NCI-H2171 (cell line): Measurements from ENCODE around the gene GALC.

Source experiments
- DNase-seq: peaks from one replicate; lab custom pipeline; 2025; lab: John Stamatoyannopoulos, UW

Gene GALC

DNA sequence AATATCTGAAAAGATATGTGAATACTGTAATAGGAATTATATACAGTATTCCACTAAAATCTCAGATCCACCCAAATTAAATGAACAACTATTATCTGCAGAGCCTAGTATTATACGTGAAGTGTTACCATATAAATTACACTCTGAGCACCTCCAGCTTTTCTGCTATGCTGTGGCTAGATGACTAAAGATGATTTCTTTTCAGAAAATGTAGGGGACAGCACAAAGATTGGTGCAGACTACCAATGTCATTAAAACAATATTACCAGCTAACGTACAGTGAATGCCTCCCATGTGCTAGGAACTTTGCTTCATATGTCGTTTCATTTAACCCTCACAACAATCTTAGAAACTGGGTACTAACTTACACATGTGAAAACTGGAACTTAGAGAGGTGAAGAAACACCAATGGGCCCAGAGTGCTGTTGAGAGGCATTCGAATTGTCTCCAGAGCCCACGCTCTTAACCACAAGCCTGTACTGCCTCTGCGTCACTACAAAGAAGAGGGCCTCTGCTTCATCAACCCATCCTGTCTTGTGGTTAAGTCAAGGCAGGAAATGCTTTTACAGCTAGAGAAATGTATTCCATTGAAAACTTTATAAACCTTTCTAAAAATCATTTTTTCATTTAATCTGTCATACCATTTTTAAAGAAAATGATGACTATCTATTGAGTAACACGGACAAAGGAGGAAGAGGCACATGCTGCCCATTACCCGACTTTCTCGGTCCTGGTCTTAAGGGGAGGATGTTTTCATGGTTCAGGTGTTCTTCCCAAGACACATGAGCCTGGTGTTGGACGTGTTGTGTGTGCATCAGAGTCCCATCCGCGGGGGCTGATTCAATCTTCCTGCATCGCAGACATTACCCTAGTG lies 13.2 kb upstream of the GALC start:
- DNase-seq, result no peak

DNA sequence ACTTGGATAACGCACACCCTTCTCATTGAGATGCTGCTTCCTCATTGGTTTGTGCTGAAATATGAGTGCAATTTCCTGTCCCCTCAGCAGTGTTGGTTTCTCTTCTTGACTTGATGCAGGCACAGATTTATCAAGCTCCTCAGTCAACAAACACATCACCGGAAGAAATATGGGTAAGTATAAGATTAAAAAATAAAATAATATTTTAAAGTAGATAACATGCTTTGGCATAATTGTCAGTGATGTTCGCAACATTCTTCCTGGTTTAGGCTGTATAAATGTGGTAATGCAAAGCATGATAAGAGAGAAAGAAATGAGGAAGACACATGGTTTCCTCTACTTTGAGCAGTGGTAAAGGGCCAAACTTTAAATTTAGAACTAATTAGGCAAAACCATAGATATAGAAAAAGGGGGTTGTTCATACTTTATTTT lies 12.1 kb upstream of the GALC start, which contains the start of gene GPR65:
TSS of gene GPR65 (plus strand) at position 86 of the 432 bp plus-strand sequence. CDS start 5,713 bp downstream, outside the sequence.
- DNase-seq, result no peak

DNA sequence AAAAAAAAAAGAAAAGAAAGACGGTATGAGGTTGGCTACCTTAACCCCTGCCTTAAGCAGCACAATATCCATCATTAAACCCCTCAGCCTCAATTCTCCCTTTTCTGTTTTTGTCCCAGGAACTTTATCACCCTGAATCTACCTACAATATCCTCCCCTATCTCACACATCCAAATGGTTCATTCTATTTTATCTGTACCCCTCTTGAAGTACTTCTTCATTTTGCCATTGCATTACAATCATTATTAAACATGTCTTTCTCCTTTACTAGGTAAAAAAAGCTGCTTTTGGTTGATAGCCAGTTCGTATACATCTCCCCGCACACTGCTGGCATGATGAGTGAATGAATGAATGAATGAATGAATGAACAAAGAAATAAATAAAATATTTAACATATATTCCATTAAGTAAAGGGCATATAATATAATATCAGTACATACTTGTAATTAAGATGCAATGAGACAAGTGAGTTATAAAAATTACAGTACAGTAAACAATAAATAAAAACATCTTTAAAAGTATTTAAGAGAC lies 11.6 kb upstream of the GALC start:
- no peak for DNase-seq

DNA sequence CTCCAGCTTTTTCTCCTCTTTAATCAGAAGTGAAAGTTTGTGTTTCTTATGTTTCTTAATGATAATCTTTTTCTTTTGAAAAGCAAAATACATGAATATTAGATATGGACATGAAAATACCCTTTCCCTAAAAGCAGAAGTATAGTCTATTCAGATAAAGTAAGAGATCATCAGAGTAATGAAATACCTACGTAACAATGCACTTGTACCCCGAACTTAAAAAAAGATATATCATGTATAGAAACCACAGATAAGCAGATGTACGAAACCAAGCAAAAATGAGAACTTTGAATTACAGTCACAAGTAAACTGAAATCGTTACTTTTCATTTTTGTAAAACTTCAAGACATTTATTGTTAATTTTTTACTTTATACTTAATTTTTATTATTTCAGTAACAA lies 10.4 kb upstream of the GALC start:
- no peak for DNase-seq

DNA sequence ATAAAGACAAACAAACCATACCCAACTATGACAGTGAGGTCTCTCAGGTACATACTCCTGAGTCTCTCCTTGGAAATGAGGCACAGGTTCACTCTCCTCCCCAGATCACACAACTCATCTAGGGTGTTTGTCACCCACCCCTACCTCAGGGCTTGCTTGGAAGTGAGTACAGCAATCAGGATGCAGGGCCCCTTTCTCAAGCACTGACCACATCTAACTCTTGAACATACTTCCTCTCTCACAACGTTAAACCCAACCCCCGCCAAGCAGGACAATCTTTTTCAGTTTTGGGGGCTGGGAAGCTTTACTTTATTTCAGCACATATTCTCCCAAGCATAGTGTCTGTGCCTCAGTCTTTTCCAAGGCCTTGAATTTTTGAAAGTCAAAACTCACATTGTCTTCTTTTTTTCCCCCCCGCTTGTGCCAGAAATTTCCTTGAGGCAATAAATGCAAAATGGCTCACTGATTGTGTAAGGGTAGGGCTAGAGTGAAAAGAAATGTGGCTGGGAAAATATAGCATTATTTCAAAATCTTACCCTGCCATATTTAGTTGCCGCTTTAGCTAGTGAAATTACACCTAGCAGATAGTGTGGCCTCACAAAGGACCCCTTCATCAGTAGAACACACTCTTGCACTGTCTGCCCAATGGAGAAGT lies 9.6 kb upstream of the GALC start:
- DNase-seq, result no peak

DNA sequence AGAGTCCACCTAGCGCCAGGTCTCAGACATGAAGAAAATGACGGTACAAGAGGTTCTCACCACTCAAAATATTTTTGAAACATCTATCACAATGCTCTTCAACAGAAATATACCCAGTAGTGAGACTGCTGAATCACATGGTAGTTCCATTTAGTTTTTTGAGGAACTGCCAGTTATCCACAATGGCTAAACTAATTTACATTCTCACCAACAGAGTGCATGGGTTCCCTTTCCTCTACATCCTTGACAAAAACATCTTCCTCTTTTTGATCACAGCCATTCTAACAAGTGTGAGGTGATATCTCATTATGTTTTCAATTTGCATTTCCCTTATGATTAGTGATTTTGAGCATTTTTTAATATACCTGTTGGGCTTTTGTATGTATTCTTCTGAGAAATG lies 6.3 kb upstream of the GALC start:
- no peak for DNase-seq

DNA sequence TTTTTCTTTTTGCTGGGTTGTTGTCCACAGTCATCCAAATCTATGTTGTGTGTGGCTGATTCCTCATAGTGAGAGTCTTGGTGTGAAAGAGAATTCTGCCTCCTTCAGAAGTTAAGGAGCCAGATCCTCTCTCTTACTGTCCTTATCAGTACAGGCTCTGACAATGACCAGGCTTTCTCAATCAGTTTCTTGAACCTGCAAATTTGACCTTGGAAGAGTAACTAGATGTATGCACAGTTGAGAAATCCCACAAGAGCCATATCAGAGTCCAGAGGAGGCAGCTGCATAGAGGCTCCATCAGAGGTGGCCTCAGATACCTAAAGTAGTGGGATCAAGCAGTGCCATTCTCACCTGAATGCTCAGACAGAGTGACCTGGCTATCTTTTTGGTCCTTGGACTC lies 5.5 kb upstream of the GALC start:
- no peak for DNase-seq

DNA sequence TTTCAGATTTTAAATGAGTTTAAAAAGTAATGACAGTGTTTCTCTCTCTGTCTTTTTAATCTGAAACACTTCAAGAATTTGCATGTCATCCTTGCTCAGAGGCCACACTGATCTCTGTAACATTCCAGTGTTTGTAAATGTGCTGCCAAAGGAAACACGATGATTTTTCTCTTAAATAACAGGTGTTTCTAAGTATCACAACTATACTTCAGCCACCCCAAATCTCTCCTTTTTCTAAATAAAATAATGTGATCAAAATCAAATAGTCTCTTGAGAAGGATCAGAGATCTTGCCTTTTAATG lies 3.3 kb upstream of the GALC start:
- no peak for DNase-seq

DNA sequence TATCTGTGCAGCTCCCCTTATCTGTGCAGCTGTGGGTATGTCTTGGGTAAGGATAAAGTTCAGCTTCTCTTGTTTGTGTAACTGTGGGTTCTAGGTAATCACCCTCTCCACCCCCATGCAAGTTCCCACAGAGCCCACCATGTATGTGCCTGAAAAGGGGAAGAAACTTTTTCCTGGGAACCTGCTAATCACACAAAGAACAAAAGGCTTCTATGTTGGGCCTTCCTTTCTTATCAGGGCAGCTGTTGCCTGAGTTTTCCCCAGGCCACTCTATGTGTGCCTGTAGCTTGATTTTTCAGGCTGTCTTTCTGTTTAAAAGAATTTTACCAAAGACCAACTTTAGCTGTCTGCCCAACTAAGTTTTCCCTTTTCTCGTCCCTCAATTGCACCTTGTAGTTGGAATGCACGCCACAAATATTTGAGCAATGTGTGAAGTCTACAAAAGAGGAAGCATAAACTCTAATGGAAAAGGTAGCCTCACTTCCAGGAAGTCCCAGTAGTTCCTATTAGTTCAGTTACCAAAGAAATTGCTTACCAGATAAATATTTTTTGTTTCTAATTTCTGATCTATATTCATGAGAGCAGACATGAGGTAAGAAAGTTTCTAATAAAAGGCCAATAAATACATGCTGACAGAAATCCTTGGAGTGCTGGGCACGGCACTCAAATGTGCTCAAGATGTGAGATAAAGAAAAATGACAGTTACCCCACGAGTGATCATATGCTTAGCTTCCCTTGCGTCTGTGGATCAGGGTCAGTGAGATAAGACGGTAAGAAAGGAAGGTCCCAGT lies 2.7 kb upstream of the GALC start:
- no peak for DNase-seq

DNA sequence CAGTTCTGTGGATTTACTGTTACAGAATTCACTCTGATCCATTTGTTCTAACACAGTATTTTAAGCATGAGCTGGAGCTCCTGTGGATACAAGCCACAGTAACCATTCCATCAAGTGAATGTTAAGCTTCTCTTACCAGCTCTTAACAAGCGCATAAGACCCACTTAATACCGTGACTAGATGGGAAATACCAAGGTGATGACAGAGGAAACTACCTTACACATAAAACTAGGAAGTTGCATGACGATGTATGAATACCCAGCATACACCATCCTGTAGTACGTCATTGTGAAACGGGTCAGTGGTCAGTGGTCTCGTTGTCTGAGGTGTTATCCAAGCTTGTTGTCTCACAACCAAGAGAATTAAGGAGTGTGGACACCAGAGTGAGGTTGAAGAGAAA lies 2.0 kb upstream of the GALC start:
- no peak for DNase-seq

DNA sequence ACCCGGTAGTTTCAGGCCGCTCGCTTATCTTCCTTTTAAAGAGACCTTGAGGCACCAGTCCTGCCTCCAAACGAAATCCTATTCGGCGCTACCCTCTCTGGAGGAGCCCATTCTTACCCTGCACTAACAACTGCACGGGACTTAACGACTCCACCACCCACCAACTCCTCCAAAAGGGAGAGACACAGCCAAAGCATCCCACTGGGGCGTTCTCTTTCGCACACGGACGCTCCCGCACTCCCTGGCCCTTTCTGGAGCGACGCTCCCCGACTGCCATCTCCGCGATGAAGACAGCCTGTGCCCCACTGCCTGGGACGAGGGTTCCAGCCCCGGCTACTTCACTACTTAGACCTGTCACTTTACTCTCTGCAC lies 650 bp downstream of the GALC start:
- DNase-seq, result no peak

DNA sequence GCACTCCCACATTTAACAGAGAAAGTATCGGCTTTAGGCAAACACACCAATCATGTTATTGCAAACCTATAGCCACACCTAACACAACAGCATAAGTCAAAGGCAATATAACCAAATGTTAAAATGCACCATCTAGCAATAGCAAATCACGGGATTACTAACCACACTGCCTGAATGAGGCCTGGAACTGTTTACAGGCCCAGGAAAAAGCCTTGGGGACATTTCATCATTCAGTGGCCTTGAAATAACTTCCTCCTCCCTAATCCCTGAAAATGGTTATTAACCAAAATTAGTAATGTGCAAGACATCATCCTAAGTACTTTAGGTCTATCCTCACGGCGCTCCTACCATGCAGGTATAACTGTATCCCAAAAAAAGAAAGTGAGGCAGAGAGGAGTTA lies 2.3 kb downstream of the GALC start:
- DNase-seq, result no peak

DNA sequence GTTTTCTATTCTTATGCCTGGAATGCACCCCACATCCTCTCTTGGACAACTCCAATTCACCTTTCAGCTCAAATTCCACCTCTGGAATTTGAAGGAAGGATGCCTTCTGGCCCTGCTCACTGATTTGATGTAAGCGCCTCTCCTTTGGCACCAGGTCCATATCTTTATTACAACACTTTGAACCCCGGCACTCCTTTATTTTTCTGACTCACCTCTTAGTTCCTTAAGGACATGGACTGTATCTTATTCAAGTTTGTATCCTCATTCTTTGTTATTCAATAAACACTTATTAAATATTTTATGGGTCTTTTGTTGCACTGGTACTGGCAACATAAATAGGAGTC lies 3.1 kb downstream of the GALC start:
- DNase-seq, result no peak

DNA sequence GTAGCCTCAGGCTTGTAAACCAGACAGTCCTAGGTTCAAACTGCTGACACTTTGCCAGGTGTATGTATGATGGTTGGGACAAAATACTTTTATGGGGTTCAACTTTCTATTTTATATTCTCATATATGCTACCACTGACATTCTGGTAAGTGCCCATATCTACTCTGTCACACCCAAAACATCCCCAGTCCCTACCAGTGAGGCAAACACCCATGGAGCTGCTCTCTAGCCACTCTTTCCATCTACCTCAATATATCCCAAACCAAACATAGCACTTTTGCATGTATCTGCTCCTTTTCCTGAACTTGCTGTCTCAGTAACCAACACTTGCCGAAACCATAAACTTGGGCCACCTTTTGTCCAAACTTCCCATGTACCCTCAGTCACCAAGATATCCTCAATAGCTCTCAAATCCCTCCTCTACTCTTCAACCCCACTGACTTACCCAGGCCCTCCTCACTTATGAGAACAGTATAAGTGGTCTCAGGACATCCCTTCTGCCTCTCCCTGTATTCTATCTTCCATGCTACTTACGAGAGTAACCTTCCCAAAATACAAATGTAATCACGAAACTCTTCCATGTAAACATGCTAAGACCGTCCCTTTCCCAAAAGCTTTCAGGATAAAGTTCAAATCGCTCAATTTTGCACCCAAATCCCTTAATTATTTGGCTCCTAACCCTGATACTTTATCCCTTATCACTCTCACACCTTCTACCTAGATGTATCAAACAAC lies 3.6 kb downstream of the GALC start:
- DNase-seq, result no peak

DNA sequence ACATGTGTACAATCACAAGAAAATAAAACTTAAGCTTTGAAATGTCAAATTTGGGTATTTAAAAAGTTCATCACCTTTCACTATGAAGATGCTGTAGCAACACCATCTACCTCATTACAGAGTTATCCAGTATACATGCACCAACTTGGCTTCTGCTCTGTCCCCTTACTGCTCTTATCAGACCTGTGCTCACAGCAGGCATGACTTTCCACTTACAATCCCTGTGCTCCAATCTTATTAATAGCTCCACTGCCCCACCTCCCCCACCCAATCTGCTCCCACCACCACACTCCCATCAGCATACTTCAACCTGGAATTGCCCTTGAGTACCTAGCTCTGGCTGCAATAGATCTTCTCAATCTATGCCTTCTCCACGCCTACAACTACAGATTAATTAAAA lies 13.3 kb downstream of the GALC start:
- DNase-seq, result no peak

DNA sequence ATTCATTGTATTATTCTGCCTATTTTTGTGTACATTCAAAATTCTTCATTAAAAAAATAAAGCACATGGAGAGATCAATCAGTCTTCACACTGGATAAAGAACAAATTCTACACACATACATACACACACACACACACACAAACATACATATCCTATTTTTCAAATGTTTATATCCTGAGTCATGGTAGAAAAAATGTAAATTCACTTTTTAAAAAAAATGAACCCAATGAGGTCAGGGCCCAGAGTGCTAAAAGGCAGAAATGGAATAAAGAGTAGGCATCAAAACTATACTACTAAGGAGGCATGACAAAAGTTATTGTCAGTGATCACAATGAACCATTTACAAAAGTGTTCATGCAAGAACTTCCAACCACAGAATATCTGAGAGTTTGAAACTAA lies 17.3 kb downstream of the GALC start:
- DNase-seq, result no peak

DNA sequence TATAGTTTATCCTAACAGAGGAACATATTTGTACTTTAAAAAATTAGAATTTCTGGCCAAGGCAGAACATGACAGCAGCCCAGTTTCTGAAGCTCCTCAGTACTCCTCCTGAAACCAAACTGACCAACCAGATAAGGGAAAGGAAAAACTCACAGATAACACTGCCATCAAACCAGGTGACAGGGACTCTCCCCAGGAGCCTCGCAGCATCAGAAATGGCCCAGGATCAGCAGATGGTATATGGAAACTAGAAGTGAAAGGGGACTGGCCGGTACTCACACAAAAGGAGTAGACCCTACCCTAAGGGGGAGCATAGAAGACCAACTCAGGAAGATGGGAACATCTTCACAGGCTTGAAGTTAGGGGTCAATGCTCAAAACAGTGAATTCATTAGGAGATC lies 22.0 kb downstream of the GALC start:
- DNase-seq, result no peak

DNA sequence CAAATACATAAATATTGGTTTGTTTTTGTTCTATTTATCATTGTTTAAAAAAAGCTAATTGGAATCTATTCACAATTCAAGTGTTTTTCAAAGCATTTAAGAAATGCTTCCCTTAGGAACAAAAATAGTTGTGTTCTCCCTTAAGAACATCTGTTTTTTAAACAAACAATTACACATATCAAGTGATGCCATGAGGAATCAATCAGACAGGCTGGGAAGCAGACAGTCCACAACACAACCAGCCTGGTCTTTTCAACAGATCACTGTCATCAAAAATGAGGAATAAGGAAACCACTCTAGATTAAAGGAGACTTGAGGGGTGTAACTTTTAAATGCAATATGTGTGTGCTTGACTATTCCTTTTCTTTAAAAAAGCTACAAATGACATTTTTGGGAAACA lies 25.5 kb downstream of the GALC start:
- no peak for DNase-seq

DNA sequence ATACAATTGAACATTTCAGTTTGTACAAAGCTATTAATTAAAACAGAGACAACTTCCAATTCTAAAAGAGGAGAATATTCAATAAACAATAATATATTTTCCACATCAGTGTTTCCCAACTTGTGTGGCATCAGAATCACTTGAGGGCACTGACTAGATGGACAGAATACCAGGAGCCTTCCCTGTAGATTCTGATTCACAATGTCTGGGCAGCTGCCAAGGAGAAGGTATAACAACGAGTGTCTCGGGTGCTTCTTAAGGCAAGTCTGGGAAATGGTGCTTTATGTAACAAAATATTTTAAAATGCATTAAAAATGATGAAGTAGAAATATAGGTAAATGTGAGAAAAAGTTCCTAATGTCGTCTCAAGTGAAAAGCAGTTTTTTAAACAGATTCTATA lies 26.2 kb downstream of the GALC start:
- no peak for DNase-seq

DNA sequence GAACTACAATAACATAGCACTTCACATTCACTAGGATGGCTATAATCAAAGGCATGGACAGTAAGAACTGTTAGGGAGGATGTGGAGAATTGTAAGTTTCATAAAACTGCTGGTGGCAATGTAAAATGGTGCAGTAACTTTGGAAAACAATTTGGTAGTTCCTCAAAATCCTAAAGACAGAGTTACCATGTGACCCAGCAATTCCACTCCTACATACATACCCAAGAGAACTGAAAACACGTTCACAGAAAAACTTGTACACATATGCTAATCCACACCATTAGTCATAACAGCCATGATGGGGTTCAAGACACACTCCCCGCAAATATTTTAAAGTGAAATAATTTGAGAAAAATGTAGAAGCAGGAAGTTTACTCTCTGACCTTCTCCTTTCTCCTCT lies 31.7 kb downstream of the GALC start:
- DNase-seq, result no peak

DNA sequence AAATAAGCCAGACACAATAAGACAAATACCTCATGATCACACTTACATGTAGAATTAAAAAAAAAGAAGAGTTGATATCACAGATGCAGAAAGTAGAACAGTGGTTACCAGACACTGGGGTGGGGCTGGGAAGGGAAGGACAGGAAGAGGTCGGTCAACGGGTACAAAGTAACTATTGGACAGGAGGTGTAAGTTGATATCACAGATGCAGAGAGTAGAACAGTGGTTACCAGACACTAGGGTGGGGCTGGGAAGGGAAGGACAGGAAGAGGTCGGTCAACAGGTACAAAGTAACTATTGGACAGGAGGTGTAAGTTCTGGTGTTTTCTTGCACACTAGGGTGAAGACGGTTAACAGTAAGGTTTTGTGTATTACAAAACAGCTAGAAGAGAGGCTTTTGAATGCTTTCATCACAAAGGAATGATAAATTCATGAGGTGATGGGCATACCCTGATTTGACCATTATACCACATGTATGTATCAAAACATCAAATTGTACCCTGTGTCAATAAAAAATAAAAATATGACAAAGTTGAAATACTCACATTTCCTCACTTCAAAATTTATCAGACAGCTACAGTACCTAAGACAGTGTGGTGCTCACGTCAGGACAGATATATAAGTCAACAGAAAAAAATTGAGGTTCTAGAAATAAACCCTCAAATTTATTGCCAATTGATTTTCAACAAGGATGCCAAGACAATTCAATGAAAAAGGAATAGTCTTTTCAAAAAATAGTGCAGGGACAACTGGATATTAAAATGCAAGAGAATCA lies 32.8 kb downstream of the GALC start:
- no peak for DNase-seq
